GM18907 (cell line): ENCODE results near the gene CCNY.
"Not testable (repeated sequence)": the region's sequence is repeated elsewhere in the genome, so short reads cannot be mapped to it uniquely, and the experiment has no call there.

Source experiments
- ATAC-seq: cut with Tn5 transposase; IDR thresholded peaks from one replicate; pipeline ENCODE4 v1.9.1; 2021; ENCODE audit warnings: mild to moderate bottlenecking, moderate library complexity; ENCODE audit not compliant: unreplicated experiment

The CCNY gene

GRCh38 chr10:35400595-35401268 lies 64.4 kb downstream of the CCNY start:
- no peak for ATAC-seq

GRCh38 chr10:35403491-35403890 lies 67.2 kb downstream of the CCNY start:
- ATAC-seq: not testable (repeated sequence)

- not testable (repeated sequence) for ATAC-seq
These were observed 67.8 kb downstream of the CCNY start for GRCh38 chr10:35404077-35404476.

- not testable (repeated sequence) for ATAC-seq
These were observed 69.8 kb downstream of the CCNY start for GRCh38 chr10:35406003-35406630.

- not testable (repeated sequence) for ATAC-seq
These were observed 71.4 kb downstream of the CCNY start for GRCh38 chr10:35407696-35408095.

- ATAC-seq: peak; percentile 92
These were observed 72.8 kb downstream of the CCNY start for GRCh38 chr10:35409094-35409582.

GRCh38 chr10:35409808-35410207 lies 73.5 kb downstream of the CCNY start:
- ATAC-seq: no peak

- ATAC-seq: no peak
These were observed 75.9 kb downstream of the CCNY start for GRCh38 chr10:35412003-35412723.

GRCh38 chr10:35412900-35413491 lies 76.7 kb downstream of the CCNY start:
- ATAC-seq: no peak

GRCh38 chr10:35413985-35414861 lies 77.9 kb downstream of the CCNY start:
- no peak for ATAC-seq

GRCh38 chr10:35415505-35415904 lies 79.2 kb downstream of the CCNY start:
- no peak for ATAC-seq

GRCh38 chr10:35416619-35417312 lies 80.5 kb downstream of the CCNY start:
- peak; percentile 55 for ATAC-seq

GRCh38 chr10:35417313-35417625 lies 81.0 kb downstream of the CCNY start:
- ATAC-seq: no peak

- no peak for ATAC-seq
These were observed 81.5 kb downstream of the CCNY start for GRCh38 chr10:35417795-35418194.

- ATAC-seq: not testable (repeated sequence)
These were observed 82.3 kb downstream of the CCNY start for GRCh38 chr10:35418580-35418979.

GRCh38 chr10:35420044-35420443 lies 83.7 kb downstream of the CCNY start:
- no peak for ATAC-seq

- ATAC-seq: no peak
These were observed 84.7 kb downstream of the CCNY start for GRCh38 chr10:35420827-35421552.

- ATAC-seq: no peak
These were observed 85.4 kb downstream of the CCNY start for GRCh38 chr10:35421553-35422178.

- ATAC-seq: no peak
These were observed 85.9 kb downstream of the CCNY start for GRCh38 chr10:35422228-35422627.
